ENCODE data around the gene RANGRF.

DNA sequence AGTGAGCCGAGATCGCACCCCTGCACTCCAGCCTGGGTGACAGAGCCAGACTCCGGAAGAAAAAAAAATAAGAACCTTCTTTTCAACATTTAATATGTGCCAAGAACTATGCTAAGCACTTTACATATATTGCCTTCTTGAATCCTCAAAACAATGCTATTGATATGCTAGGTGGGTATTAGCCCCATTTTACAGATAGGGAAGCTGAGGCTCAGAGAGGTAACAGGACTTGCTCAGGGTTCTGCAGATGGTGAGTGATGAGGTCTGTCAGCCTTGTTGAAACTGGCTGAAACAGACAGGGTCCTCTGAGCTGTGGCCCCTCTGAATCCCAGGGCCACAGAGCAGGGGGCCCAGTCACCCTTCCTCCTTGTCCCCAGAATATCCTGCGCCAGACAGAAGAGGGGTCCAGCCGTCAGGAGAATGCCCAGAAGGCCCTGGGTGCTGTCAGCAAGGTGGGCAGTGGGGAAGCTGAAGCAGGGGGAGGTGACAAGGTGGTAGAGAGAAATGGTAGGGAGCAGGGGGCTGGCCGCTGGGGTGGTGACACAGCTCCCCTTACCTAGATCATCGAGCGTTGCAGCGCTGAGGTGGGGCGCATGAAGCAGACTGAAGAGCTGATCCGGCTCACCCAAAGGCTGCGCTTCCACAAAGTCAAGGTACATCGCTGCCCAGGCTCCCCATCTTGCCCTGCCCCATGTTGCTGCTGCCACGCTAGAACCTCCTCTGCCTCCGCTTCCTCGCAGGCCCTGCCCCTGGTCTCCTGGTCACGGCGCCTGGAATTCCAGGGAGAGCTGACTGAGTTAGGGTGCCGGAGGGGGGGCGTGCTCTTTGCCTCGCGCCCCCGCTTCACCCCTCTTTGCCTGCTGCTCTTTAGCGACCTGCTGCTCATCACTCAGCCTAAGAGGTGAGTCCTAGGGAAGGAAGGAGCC is 29.8 kb downstream of the RANGRF start:
- TF ChIP-seq, protein P1, sequence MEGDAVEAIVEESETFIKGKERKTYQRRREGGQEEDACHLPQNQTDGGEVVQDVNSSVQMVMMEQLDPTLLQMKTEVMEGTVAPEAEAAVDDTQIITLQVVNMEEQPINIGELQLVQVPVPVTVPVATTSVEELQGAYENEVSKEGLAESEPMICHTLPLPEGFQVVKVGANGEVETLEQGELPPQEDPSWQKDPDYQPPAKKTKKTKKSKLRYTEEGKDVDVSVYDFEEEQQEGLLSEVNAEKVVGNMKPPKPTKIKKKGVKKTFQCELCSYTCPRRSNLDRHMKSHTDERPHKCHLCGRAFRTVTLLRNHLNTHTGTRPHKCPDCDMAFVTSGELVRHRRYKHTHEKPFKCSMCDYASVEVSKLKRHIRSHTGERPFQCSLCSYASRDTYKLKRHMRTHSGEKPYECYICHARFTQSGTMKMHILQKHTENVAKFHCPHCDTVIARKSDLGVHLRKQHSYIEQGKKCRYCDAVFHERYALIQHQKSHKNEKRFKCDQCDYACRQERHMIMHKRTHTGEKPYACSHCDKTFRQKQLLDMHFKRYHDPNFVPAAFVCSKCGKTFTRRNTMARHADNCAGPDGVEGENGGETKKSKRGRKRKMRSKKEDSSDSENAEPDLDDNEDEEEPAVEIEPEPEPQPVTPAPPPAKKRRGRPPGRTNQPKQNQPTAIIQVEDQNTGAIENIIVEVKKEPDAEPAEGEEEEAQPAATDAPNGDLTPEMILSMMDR (conservative IDR thresholded peaks at IDR 0.05) = no peak
- no peak for TF ChIP-seq EZH2 (IDR thresholded peaks at IDR 0.05; ENCODE audit: low read depth)
